Measurements from ENCODE around the gene PATZ1. TPM values are rescaled to one million over a fixed set of nuclear protein-coding genes. Genes with fewer than 3 reads are reported as not detected.
"Not testable (repeated sequence)": the region's sequence is repeated elsewhere in the genome, so short reads cannot be mapped to it uniquely, and the experiment has no call there.

The PATZ1 gene
- total RNA-seq = 10 to 100 TPM in 2 of 4 donors, 1 to 10 TPM in 2; 3.6 to 12.2 (median 8.7) TPM

- TF ChIP-seq CTCF (IDR thresholded peaks at IDR 0.05) (no peak), EP300 (IDR thresholded peaks at IDR 0.05; ENCODE audit: low read depth) (no peak), POLR2A (IDR thresholded peaks at IDR 0.05) (no peak), POLR2AphosphoS5 (IDR thresholded peaks at IDR 0.05) (no peak)
- in situ Hi-C loops (cut with MboI; ENCODE audit: low pct_ligation_motif_present in 1 of 4, low pct_unique_long_range_greater_than_20kb in 1 of 4, low sequenced_read_pairs in 3 of 4) (loop anchor here in 1 of 4 donors (25.0 kb wide), 1 partner anchor 91 kb away; no protein-coding TSS in a partner anchor), intact Hi-C loops (cut with DNase I; ENCODE audit: low total_unique reads) (loop anchor here (2.0 kb wide), 1 partner anchor 55 kb away; no protein-coding TSS in a partner anchor)
- H3K4me1 ChIP-seq = peaks cover 27 to 47% (median 42%) of the 10 kb centered on the region in 4 donors
- no peaks in the 10 kb centered on the region for H3K36me3 ChIP-seq
- no peaks in the 10 kb centered on the region for H3K27me3 ChIP-seq
- H3K4me3 ChIP-seq = peak within 1 kb of the TSS; percentile 44 to 91 (median 65)
- peak within 1 kb of the TSS; percentile 87 to 95 (median 91) for H3K27ac ChIP-seq
- 0% methylated on average over 29 of the region's 41 CpGs; no CpG with 5 or more reads in 1 of the 2 donors for WGBS, 2 donors (ENCODE audit: low coverage in 1 of 2)
- DNase-seq = peak; percentile 78
- H3K9me3 ChIP-seq = no peaks in the 10 kb centered on the region
These were observed at the start of gene PATZ1 for GRCh38 chr22:31346255-31346732. PATZ1 (minus strand) TSS chr22:31346346; CDS start chr22:31345602, 744 bp downstream.

GRCh38 chr22:31394326-31394725 lies 48.2 kb upstream of the PATZ1 start:
- peaks cover 0 to 10% (median 4%) of the 10 kb centered on the region in 4 donors for H3K4me1 ChIP-seq
- H3K27me3 ChIP-seq = no peaks in the 10 kb centered on the region
- H3K9me3 ChIP-seq = no peaks in the 10 kb centered on the region
- intact Hi-C loops (cut with DNase I; ENCODE audit: low total_unique reads) (no loop called here), in situ Hi-C loops (cut with MboI; ENCODE audit: low pct_ligation_motif_present in 1 of 4, low pct_unique_long_range_greater_than_20kb in 1 of 4, low sequenced_read_pairs in 3 of 4) (loop anchor here in 1 of 4 donors (5.0 kb wide), 1 partner anchor 37 kb away; no protein-coding TSS in a partner anchor)
- no peak for DNase-seq
- H3K4me3 ChIP-seq = no peak overlapping the region
- 67 to 82% methylated on average over 2 to 3 of the region's 3 CpGs for WGBS, 2 donors (ENCODE audit: low coverage in 1 of 2)
- H3K36me3 ChIP-seq = no peaks in the 10 kb centered on the region
- no peak overlapping the region for H3K27ac ChIP-seq
- TF ChIP-seq CTCF (IDR thresholded peaks at IDR 0.05) (no peak), POLR2A (IDR thresholded peaks at IDR 0.05) (no peak), EP300 (IDR thresholded peaks at IDR 0.05; ENCODE audit: low read depth) (no peak), POLR2AphosphoS5 (IDR thresholded peaks at IDR 0.05) (no peak)

GRCh38 chr22:31393893-31394292 lies 47.7 kb upstream of the PATZ1 start:
- Histone ChIP-seq H3K36me3 (no peaks in the 10 kb centered on the region), H3K4me3 (no peak overlapping the region), H3K27ac (no peak overlapping the region), H3K9me3 (no peaks in the 10 kb centered on the region), H3K4me1 (peaks cover 0 to 8% (median 3%) of the 10 kb centered on the region in 4 donors), H3K27me3 (no peaks in the 10 kb centered on the region)
- intact Hi-C loops (cut with DNase I; ENCODE audit: low total_unique reads) = no loop called here
- no peak for DNase-seq
- TF ChIP-seq POLR2A (IDR thresholded peaks at IDR 0.05) (no peak), EP300 (IDR thresholded peaks at IDR 0.05; ENCODE audit: low read depth) (no peak), CTCF (IDR thresholded peaks at IDR 0.05) (no peak), POLR2AphosphoS5 (IDR thresholded peaks at IDR 0.05) (no peak)
- in situ Hi-C loops (cut with MboI; ENCODE audit: low pct_ligation_motif_present in 1 of 4, low pct_unique_long_range_greater_than_20kb in 1 of 4, low sequenced_read_pairs in 3 of 4) = loop anchor here in 1 of 4 donors (5.0 kb wide), 1 partner anchor 37 kb away; no protein-coding TSS in a partner anchor
- WGBS, 2 donors (ENCODE audit: low coverage in 1 of 2) = 100% methylated on average over 2 of the region's 2 CpGs; no CpG with 5 or more reads in 1 of the 2 donors

- H3K4me3 ChIP-seq; DNase-seq; in situ Hi-C loops (cut with MboI; ENCODE audit: low pct_ligation_motif_present in 1 of 4, low pct_unique_long_range_greater_than_20kb in 1 of 4, low sequenced_read_pairs in 3 of 4); H3K27ac ChIP-seq; H3K27me3 ChIP-seq; H3K4me1 ChIP-seq; H3K36me3 ChIP-seq; H3K9me3 ChIP-seq; intact Hi-C loops (cut with DNase I; ENCODE audit: low total_unique reads): not testable (repeated sequence)
- WGBS, 2 donors (ENCODE audit: low coverage in 1 of 2) = 59 to 65% methylated on average over 4 to 6 of the region's 6 CpGs
These were observed 32.5 kb upstream of the PATZ1 start for GRCh38 chr22:31378651-31379050.

Data from transverse colon (tissue), 4 donors.